Forelimb muscle (tissue), 1 donor: ENCODE data around the gene PITPNM1. TPM values are rescaled to one million over a fixed set of nuclear protein-coding genes. Genes with fewer than 3 reads are reported as not detected.
"Not testable (repeated sequence)": the region's sequence is repeated elsewhere in the genome, so short reads cannot be mapped to it uniquely, and the experiment has no call there.

Experiments
- DNase-seq: peaks from one replicate; pipeline ENCODE4 v3.0.0-alpha.2; 2013; ENCODE audit warnings: low read depth
- polyA plus RNA-seq: library from polyadenylated mRNA; unstranded; fragments of 120-200 nt; gene quantifications from one replicate; pipeline ENCODE4 v1.2.1, GENCODE V29; 2013; ENCODE audit not compliant: insufficient read length

PITPNM1 gene
- polyA plus RNA-seq, 1 donor = 6.3 TPM

GRCh38 chr11:67489885-67490726 lies 15.1 kb downstream of the PITPNM1 start:
- no peak for DNase-seq

- no peak for DNase-seq
Observed at GRCh38 chr11:67489203-67489884, 15.8 kb downstream of the PITPNM1 start.

DNA sequence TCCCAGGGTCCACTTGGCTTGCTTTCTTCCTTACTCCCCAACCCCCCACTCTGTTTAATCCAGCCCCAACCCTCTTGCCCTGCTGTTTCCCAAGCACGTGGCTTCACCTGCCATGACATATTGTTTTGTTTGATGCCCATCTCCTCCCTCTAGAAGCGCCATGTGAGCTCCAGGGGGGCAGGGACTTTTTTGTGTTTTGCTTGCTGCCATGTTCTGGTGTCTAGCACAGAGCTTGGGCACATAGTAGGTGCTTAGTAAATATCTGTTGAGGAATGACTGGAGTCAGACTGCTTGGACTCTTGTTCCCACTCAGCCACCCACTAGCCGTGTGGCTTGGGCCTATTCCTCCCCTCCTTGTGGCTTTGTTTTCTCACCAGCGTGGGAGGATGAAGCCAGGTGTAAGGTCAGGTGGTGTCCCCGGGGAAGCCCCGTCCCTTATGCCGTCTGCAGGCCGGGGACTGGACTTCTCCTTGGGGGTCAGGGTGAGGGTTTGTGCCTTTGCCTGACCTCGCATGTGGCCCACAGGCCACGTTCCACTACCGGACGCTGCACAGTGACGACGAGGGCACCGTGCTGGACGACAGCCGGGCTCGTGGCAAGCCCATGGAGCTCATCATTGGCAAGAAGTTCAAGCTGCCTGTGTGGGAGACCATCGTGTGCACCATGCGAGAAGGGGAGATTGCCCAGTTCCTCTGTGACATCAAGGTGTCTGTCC lies 18.5 kb downstream of the PITPNM1 start:
- DNase-seq = no peak

DNA sequence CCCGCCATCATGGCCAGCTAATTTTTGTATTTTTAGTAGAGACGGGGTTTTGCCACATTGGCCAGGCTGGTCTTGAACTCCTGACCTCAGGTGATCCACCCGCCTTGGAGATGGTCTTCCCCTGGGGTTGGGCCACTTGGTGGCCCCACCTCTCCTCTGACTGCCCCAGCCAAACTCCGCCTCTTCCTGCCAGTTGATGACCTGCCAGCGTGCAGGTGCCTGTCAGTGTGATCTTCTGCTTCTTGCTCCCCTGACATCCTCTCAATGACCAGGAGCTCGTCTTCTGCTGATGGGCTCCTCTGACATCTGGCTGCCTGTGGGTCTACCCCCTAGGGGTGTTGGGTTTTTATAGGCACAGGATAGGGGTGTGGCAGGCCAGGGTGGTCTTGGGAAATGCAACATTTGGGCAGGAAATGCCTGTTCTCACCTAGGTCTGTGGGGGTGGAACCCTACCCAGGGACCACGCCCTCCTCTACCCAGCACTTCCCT lies 19.2 kb downstream of the PITPNM1 start:
- not testable (repeated sequence) for DNase-seq

DNA sequence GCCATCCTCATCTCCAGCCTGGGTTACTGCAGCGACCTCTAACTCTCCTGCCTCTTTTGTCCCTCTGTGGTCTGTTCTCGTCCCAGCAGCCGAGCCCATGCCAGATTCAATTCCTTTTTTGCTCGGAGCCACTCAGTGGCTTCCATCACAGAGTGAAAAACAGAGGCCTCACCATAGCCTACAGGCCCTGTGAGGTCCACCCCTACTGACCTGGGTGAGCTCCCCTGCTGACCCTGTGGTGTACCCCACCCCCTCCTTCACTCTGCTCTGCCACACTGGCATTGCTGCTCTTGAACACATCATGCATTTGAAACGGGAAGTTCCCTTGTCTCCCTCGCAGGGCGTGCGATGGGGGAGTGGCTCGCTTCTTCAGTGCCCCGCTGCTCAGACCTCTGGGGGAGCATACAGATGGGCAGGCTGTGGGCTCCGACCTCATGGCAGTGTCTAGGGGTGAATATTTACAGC lies 20.3 kb downstream of the PITPNM1 start:
- no peak for DNase-seq

DNA sequence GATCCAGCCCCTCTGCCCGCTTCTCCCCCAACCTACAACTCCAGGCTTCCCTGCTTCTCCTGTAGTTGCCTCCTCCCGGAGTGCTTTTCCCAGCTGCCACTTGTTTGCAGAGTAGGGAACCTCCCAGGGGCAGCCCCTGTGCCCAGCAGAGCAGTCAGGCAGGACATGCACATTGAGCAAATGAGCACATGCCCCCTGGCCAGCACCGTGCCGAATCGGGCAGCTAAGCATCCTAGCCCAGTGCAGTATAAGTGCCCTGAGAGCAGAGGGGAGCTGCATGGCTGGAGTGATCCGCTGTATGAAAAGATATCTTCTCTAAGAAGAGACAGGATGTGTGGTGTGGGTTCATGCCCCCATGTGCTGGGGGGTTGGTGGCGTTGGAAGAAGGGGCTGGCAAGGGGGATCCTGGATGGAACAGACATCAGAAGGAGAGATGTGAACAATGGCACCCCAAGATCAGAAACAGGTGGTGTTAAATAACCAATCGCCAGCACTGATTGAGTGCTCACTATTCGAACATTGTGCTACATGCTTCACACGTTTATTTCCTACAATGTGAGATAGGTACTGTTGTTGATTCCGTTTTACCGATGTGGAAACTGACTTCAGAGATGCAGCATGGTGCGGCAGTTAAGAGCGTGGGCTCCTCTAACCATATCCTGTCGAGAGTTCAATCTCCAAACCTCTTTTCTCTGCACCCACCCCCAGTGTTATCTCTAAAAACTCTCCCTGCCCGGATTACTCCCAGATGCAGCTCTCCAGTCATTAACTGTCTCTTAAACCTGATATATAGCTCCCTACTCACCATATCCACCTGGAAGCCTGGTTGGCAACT lies 21.1 kb downstream of the PITPNM1 start:
- no peak for DNase-seq

GRCh38 chr11:67482827-67483798 lies 22.1 kb downstream of the PITPNM1 start, which contains the start of gene AIP:
TSS of gene AIP (plus strand) at chr11:67483026. CDS start at chr11:67483159, 133 bp downstream.
- DNase-seq = peak; percentile 98

DNA sequence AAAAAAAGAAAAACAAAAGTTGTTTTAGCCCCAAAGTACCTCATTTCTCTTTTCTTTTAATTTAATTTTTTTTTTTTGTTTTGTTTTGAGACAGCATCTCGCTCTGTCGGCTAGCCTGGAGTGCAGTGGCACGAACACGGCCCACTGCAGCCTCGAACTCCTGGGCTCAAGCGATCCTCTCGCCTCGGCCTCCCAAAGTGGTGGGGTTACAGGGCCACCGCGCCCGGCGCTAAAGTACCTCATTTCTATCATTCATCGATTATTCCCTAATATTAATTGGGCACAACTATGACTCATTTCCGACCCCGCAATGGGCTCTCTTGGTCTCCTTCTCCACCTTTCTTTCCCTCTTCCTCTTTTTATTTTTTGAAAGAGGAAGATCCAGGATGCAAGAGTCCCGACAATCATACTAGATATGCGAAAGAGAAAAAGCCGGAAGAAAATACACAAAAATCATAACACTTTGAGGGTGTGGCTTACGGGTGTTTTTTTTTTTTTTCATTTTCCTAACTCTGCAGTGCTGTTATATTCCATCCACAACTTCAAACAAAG lies 22.8 kb downstream of the PITPNM1 start:
- no peak for DNase-seq

DNA sequence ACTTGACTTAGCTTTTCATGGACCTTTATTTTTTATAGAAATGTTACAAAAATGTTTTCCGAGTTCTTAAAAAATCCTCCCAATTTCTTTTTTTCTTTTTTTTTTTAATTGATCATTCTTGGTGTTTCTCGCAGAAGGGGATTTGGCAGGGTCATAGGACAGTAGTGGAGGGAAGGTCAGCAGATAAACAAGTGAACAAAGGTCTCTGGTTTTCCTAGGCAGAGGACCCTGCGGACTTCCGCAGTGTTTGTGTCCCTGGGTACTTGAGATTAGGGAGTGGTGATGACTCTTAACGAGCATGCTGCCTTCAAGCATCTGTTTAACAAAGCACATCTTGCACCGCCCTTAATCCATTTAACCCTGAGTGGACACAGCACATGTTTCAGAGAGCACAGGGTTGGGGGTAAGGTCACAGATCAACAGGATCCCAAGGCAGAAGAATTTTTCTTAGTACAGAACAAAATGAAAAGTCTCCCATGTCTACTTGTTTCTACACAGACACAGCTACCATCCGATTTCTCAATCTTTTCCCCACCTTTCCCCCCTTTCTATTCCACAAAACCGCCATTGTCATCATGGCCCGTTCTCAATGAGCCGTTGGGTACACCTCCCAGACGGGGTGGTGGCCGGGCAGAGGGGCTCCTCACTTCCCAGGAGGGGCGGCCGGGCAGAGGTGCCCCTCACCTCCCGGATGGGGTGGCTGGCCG lies 27.7 kb downstream of the PITPNM1 start:
- DNase-seq = not testable (repeated sequence)

- DNase-seq = not testable (repeated sequence)
Observed at GRCh38 chr11:67476692-67477091, 28.5 kb downstream of the PITPNM1 start.

DNA sequence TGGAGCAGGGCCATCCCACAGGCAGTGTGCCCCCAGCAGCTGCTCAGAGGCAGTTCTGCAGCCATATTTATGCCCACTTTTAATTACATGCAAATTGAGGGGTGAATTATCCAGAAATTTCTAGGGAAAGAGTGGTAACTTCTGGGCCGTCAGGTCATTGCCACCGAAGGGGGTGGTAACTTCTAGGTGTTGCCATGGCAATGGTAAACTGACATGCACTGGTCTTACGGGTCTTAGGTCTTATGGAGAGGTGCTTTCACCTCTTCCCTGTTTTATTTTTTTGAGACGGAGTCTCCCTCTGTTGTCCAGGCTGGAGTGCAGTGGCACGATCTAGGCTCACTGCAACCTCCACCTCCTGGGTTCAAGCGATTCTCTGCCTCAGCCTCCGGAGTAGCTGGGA lies 32.3 kb downstream of the PITPNM1 start:
- no peak for DNase-seq

- no peak for DNase-seq
Observed at GRCh38 chr11:67470337-67471002, 34.7 kb downstream of the PITPNM1 start.

DNA sequence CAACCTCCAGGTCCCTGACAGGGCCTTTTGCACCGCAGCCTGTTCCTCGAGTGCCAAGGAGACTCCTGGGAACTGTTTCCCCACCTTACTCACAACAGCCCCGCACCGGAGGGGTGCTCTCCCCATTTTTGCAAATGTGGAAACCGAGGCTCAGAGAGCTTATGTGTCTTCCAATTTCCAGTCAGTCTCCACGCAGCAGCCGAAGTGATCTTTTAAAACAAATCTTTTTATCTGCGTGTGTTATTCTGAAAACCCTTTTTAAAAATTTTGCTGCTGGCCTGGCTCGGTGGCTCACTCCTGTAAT lies 35.7 kb downstream of the PITPNM1 start:
- no peak for DNase-seq

- DNase-seq = peak; percentile 69
Observed at GRCh38 chr11:67468759-67469507, 36.2 kb downstream of the PITPNM1 start, which contains the start of gene TMEM134. TSS of gene TMEM134 (minus strand) at chr11:67469251. CDS start at chr11:67469192, 59 bp downstream.

GRCh38 chr11:67468456-67468758 lies 36.8 kb downstream of the PITPNM1 start:
- no peak for DNase-seq

DNA sequence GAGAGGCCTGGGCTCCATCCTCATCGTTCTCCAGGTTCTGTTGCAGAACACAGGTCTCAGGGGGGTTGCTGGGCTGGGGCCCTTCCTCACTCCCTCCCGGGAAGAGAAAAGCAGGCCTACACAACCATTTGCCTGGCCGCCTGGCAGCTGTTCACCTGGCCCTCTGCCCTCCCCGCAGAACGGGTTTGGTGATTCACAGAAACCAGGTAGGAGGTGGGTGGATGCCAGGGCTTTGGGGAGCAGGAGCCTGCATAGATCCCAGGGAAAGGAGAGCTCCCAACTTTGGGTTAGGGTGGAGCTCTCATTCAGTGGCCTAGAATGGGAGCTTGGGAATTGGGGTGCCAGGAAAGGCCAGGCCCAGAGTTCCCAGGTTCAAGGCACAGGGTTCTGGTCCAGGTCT lies 37.1 kb downstream of the PITPNM1 start:
- no peak for DNase-seq

DNA sequence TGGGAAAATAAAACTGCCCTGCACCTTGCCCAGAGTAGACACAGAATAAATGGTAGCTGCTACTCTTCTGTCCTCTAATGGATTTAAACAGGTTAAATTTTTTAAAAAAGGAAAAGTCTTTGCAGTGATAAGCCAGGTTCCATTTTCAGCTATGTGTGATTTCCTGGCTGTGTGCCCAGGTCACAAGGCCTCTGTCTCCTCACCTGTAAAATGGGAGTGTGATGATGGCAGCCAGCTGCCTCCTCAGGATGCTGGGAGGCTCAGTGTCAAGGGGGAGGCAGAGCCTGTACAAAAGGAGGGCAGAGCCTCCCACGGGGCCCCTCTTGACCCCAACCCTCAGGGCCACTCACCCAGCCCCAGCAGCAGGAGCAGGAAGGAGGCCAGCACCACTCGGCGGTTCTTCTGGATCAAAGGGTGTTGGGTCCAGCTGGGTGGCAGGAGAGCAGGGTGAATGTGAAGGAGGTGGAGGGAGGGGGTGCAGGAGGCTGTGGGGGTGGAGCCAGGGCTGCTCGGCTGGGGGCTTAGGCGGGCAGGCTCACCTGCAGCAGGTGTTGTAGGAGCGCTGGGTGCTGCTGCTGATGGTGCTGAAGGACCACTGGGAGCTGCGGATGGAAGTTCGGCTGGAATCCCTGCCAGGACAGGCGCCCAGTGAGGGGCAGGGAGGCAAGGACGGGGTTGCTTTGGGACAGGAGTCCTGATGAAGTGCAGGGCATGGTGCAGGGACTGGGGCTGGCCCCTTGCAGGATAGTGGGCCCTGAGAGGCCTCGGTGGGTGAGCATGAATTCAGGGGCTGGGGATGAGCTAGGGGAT lies 38.0 kb downstream of the PITPNM1 start:
- DNase-seq = no peak
